ENCODE data around the gene CARD18.
"Not testable (repeated sequence)": the region's sequence is repeated elsewhere in the genome, so short reads cannot be mapped to it uniquely, and the experiment has no call there.

Gene CARD18

GRCh38 chr11:105135883-105136282 is 3.7 kb downstream of the CARD18 start:
- DNase-seq (ENCODE audit: low read depth in 1 of 2, low spot score in 1 of 2): no peak

GRCh38 chr11:105132716-105133511 is 6.7 kb downstream of the CARD18 start:
- no peak for DNase-seq (ENCODE audit: low read depth in 1 of 2, low spot score in 1 of 2)

GRCh38 chr11:105130189-105130813 is 9.3 kb downstream of the CARD18 start:
- no peak for DNase-seq (ENCODE audit: low read depth in 1 of 2, low spot score in 1 of 2)

GRCh38 chr11:105124756-105125155 is 14.8 kb downstream of the CARD18 start:
- no peak for DNase-seq (ENCODE audit: low read depth in 1 of 2, low spot score in 1 of 2)

GRCh38 chr11:105111145-105111944 is 28.2 kb downstream of the CARD18 start:
- no peak for DNase-seq (ENCODE audit: low read depth in 1 of 2, low spot score in 1 of 2)

GRCh38 chr11:105110688-105111030 is 28.9 kb downstream of the CARD18 start:
- DNase-seq (ENCODE audit: low read depth in 1 of 2, low spot score in 1 of 2): no peak

GRCh38 chr11:105109855-105110687 is 29.5 kb downstream of the CARD18 start:
- DNase-seq (ENCODE audit: low read depth in 1 of 2, low spot score in 1 of 2): no peak

GRCh38 chr11:105109321-105109720 is 30.2 kb downstream of the CARD18 start:
- DNase-seq (ENCODE audit: low read depth in 1 of 2, low spot score in 1 of 2): no peak

GRCh38 chr11:105108247-105108646 is 31.3 kb downstream of the CARD18 start:
- DNase-seq (ENCODE audit: low read depth in 1 of 2, low spot score in 1 of 2): no peak

GRCh38 chr11:105107226-105107825 is 32.2 kb downstream of the CARD18 start:
- DNase-seq (ENCODE audit: low read depth in 1 of 2, low spot score in 1 of 2): not testable (repeated sequence)

- no peak for DNase-seq (ENCODE audit: low read depth in 1 of 2, low spot score in 1 of 2)
Observed at GRCh38 chr11:105106140-105106539, 33.4 kb downstream of the CARD18 start.

GRCh38 chr11:105104292-105104691 is 35.3 kb downstream of the CARD18 start:
- DNase-seq (ENCODE audit: low read depth in 1 of 2, low spot score in 1 of 2): no peak

- DNase-seq (ENCODE audit: low read depth in 1 of 2, low spot score in 1 of 2): no peak
Observed at GRCh38 chr11:105103336-105103735, 36.2 kb downstream of the CARD18 start.

- not testable (repeated sequence) for DNase-seq (ENCODE audit: low read depth in 1 of 2, low spot score in 1 of 2)
Observed at GRCh38 chr11:105102079-105102581, 37.4 kb downstream of the CARD18 start.

- no peak for DNase-seq (ENCODE audit: low read depth in 1 of 2, low spot score in 1 of 2)
Observed at GRCh38 chr11:105100981-105101630, 38.5 kb downstream of the CARD18 start.

- DNase-seq (ENCODE audit: low read depth in 1 of 2, low spot score in 1 of 2): no peak
Observed at GRCh38 chr11:105100206-105100605, 39.4 kb downstream of the CARD18 start.

- not testable (repeated sequence) for DNase-seq (ENCODE audit: low read depth in 1 of 2, low spot score in 1 of 2)
Observed at GRCh38 chr11:105099594-105099993, 40.0 kb downstream of the CARD18 start.

- DNase-seq (ENCODE audit: low read depth in 1 of 2, low spot score in 1 of 2): no peak
Observed at GRCh38 chr11:105092256-105093239, 47.0 kb downstream of the CARD18 start.
